ENCODE data around the gene NBAS.

Gene NBAS

DNA sequence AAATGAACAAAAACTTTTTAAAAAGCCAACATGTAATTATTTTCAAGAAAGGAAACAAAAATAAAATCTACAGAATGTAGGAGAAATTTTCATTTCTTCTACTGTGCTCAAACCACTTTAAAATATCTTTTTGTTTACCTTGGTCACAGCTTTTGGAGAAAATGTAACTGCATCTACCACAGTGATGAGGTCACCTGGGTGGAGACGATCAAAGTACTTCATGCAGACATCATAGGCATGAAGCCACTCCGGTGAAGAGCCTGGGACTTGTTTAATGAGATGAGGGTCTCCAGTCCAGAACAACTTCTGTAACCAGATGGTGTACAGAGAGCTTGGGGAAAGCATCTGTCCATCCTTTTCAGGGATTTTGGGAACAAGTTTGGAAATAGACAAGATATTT is 285.8 kb downstream of the NBAS start:
- DNase-seq (ENCODE audit: low read depth, low spot score) = no peak
- H3K4me3 ChIP-seq (ENCODE audit: low read depth, low read length) = no peak overlapping the region
- TF ChIP-seq, protein P1, sequence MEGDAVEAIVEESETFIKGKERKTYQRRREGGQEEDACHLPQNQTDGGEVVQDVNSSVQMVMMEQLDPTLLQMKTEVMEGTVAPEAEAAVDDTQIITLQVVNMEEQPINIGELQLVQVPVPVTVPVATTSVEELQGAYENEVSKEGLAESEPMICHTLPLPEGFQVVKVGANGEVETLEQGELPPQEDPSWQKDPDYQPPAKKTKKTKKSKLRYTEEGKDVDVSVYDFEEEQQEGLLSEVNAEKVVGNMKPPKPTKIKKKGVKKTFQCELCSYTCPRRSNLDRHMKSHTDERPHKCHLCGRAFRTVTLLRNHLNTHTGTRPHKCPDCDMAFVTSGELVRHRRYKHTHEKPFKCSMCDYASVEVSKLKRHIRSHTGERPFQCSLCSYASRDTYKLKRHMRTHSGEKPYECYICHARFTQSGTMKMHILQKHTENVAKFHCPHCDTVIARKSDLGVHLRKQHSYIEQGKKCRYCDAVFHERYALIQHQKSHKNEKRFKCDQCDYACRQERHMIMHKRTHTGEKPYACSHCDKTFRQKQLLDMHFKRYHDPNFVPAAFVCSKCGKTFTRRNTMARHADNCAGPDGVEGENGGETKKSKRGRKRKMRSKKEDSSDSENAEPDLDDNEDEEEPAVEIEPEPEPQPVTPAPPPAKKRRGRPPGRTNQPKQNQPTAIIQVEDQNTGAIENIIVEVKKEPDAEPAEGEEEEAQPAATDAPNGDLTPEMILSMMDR (IDR thresholded peaks at IDR 0.05; ENCODE audit: low read depth, low read length) = no peak
- in situ Hi-C loops (cut with HindIII; ENCODE audit: low sequenced_read_pairs) = no loop called here

GRCh38 chr2:15273452-15273851 is 287.7 kb downstream of the NBAS start:
- TF ChIP-seq, protein P1 (IDR thresholded peaks at IDR 0.05; ENCODE audit: low read depth, low read length) = no peak
- no peak overlapping the region for H3K4me3 ChIP-seq (ENCODE audit: low read depth, low read length)
- no peak for DNase-seq (ENCODE audit: low read depth, low spot score)
- in situ Hi-C loops (cut with HindIII; ENCODE audit: low sequenced_read_pairs) = no loop called here

DNA sequence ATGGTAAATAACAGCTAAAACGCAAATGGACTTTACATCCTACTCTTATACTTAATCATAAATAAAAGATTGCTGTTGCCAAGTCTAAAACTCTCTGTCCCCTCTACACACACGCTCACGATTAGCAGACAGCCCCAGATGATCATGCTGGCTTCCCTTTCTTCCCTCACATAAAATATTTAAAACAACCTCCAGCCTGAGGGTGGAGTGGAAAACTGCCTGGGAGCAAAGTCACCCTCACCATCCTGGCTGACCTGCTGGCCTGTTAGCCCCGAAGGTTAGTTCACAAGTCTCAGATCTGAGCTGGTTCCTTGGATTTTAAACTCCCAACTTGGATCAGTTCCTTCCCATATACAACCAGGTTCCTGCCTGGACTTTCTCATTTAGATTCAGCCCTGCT is 288.2 kb downstream of the NBAS start:
- DNase-seq (ENCODE audit: low read depth, low spot score) = no peak
- in situ Hi-C loops (cut with HindIII; ENCODE audit: low sequenced_read_pairs) = no loop called here
- TF ChIP-seq, protein P1 (IDR thresholded peaks at IDR 0.05; ENCODE audit: low read depth, low read length) = no peak
- H3K4me3 ChIP-seq (ENCODE audit: low read depth, low read length) = no peak overlapping the region

GRCh38 chr2:15271941-15272542 is 289.1 kb downstream of the NBAS start:
- no peak for DNase-seq (ENCODE audit: low read depth, low spot score)
- H3K4me3 ChIP-seq (ENCODE audit: low read depth, low read length) = no peak overlapping the region
- TF ChIP-seq, protein P1 (IDR thresholded peaks at IDR 0.05; ENCODE audit: low read depth, low read length) = no peak
- in situ Hi-C loops (cut with HindIII; ENCODE audit: low sequenced_read_pairs) = no loop called here

- TF ChIP-seq, protein P1 (IDR thresholded peaks at IDR 0.05; ENCODE audit: low read depth, low read length) = no peak
These were observed 289.9 kb downstream of the NBAS start for GRCh38 chr2:15271276-15271675.

DNA sequence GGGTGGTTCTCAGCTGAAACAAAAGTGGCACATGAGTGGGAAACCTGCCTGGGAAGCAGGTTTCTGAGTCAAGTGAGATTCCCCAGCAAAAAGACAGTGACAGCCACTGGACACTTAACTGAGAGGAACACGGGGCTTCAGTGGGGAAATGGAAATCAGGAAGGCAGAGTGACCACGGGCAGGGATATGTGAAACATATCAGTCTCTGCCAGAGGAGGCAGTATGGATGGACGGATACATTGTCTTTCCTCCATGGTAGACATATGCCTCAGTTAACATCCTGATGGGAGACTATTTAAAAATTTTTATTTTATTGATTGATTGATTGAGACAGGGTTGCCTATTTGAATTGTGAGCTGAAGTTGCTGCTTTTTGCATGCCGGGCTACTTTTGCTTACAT is 292.1 kb downstream of the NBAS start:
- no peak for DNase-seq (ENCODE audit: low read depth, low spot score)
- TF ChIP-seq, protein P1 (IDR thresholded peaks at IDR 0.05; ENCODE audit: low read depth, low read length) = no peak

More at GRCh38 chr2:15271276-15271675, 289.9 kb downstream of the NBAS start:
- no peak for DNase-seq (ENCODE audit: low read depth, low spot score)
- in situ Hi-C loops (cut with HindIII; ENCODE audit: low sequenced_read_pairs) = no loop called here
- H3K4me3 ChIP-seq (ENCODE audit: low read depth, low read length) = no peak overlapping the region

More for the DNA sequence above, 292.1 kb downstream of the NBAS start:
- no peak overlapping the region for H3K4me3 ChIP-seq (ENCODE audit: low read depth, low read length)
- in situ Hi-C loops (cut with HindIII; ENCODE audit: low sequenced_read_pairs) = no loop called here
